ENCODE results near the gene GDI2.

DNA sequence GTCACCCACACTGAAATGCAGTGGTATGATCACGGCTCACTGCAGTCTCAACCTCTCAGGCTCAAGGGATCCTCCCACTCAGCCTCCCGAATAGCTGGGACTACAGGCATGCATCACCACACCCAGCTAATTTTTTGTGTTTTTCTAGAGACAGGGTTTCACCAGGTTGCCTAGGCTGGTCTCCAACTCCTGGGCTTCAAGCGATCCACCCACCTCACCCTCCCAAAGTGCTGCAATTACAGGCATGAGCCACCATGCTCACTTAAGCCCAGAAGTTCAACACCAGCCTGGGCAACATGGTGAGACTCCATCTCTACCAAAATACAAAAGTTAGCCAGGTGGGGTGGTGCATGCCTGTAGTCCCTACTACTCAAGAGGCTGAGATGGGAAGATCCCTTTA, 33.5 kb downstream of the GDI2 start:
- no peak for TF ChIP-seq POLR2A (IDR thresholded peaks at IDR 0.05)
- TF ChIP-seq, protein P1, sequence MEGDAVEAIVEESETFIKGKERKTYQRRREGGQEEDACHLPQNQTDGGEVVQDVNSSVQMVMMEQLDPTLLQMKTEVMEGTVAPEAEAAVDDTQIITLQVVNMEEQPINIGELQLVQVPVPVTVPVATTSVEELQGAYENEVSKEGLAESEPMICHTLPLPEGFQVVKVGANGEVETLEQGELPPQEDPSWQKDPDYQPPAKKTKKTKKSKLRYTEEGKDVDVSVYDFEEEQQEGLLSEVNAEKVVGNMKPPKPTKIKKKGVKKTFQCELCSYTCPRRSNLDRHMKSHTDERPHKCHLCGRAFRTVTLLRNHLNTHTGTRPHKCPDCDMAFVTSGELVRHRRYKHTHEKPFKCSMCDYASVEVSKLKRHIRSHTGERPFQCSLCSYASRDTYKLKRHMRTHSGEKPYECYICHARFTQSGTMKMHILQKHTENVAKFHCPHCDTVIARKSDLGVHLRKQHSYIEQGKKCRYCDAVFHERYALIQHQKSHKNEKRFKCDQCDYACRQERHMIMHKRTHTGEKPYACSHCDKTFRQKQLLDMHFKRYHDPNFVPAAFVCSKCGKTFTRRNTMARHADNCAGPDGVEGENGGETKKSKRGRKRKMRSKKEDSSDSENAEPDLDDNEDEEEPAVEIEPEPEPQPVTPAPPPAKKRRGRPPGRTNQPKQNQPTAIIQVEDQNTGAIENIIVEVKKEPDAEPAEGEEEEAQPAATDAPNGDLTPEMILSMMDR (IDR thresholded peaks at IDR 0.05): no peak

All from upper lobe of left lung (tissue), 4 donors.